CD4-positive, alpha-beta T cell treated with Interleukin-4 for 1 hour (primary cell): ENCODE measurements around the gene MYOCD.

Experiments used
- DNase-seq, 2 donors: peaks; one replicate each; pipeline ENCODE4 v3.0.0-alpha.2; 2020 to 2022

The MYOCD gene

GRCh38 chr17:12768255-12768654 lies 102.6 kb downstream of the MYOCD start:
- no peak for DNase-seq

- no peak for DNase-seq
Observed at GRCh38 chr17:12769981-12770380, 104.3 kb downstream of the MYOCD start.

GRCh38 chr17:12773153-12773552 lies 107.5 kb downstream of the MYOCD start:
- DNase-seq, result no peak

GRCh38 chr17:12789075-12789480 lies 123.4 kb downstream of the MYOCD start:
- no peak for DNase-seq

GRCh38 chr17:12789481-12790248 lies 124.0 kb downstream of the MYOCD start, which contains the start of gene ARHGAP44:
TSS of gene ARHGAP44 (plus strand) at chr17:12789498. CDS start at chr17:12789839, 341 bp downstream.
- no peak for DNase-seq

GRCh38 chr17:12790249-12791106 lies 124.8 kb downstream of the MYOCD start:
- no peak for DNase-seq

- no peak for DNase-seq
Observed at GRCh38 chr17:12794919-12795532, 129.3 kb downstream of the MYOCD start.

- DNase-seq, result no peak
Observed at GRCh38 chr17:12800855-12801365, 135.2 kb downstream of the MYOCD start.

GRCh38 chr17:12806630-12807029 lies 140.9 kb downstream of the MYOCD start:
- DNase-seq, result no peak

GRCh38 chr17:12808723-12809122 lies 143.0 kb downstream of the MYOCD start:
- no peak for DNase-seq

GRCh38 chr17:12812877-12813276 lies 147.2 kb downstream of the MYOCD start:
- no peak for DNase-seq

- no peak for DNase-seq
Observed at GRCh38 chr17:12813664-12814063, 148.0 kb downstream of the MYOCD start.

GRCh38 chr17:12814718-12815117 lies 149.0 kb downstream of the MYOCD start:
- no peak for DNase-seq

GRCh38 chr17:12815642-12816141 lies 150.0 kb downstream of the MYOCD start:
- no peak for DNase-seq
